GM19455 (cell line): ENCODE data around the gene CRB1.

Experiments used
- ATAC-seq: cut with Tn5 transposase; IDR thresholded peaks from one replicate; pipeline ENCODE4 v1.9.1; 2021; ENCODE audit not compliant: unreplicated experiment

CRB1 gene

GRCh38 chr1:197342669-197343068, 74.6 kb downstream of the CRB1 start:
- ATAC-seq = no peak

GRCh38 chr1:197343663-197344273, 75.7 kb downstream of the CRB1 start:
- ATAC-seq = no peak

DNA sequence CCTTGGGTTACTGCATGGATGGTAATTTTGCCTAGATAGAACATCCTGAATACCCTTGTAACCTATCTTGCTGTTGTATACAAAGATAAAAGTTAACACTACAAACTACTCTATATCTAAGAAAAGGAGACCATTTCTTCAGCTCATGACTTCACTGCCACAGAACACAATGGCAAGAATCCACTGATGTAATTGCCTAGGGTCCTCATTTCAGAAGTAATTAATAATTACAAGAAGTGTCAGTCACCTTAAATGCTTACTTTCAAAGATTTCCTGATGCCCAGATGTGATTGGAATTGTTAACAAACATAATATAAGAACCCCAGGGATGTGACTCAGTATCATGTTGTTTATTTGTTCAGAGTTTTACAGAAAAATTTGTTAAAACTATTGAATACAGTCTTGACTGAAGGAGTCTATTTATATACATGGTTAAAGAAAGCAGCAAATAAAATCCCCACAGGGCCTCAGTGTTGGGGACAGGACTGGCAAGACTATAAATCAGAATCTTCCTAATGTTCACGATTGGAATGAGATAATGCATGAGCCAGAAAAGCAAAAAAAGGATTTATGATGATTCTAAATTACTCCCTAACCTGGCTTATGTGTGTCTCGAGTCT, 83.9 kb downstream of the CRB1 start:
- ATAC-seq = no peak

- no peak for ATAC-seq
Measured at GRCh38 chr1:197355248-197355995, 87.4 kb downstream of the CRB1 start.

DNA sequence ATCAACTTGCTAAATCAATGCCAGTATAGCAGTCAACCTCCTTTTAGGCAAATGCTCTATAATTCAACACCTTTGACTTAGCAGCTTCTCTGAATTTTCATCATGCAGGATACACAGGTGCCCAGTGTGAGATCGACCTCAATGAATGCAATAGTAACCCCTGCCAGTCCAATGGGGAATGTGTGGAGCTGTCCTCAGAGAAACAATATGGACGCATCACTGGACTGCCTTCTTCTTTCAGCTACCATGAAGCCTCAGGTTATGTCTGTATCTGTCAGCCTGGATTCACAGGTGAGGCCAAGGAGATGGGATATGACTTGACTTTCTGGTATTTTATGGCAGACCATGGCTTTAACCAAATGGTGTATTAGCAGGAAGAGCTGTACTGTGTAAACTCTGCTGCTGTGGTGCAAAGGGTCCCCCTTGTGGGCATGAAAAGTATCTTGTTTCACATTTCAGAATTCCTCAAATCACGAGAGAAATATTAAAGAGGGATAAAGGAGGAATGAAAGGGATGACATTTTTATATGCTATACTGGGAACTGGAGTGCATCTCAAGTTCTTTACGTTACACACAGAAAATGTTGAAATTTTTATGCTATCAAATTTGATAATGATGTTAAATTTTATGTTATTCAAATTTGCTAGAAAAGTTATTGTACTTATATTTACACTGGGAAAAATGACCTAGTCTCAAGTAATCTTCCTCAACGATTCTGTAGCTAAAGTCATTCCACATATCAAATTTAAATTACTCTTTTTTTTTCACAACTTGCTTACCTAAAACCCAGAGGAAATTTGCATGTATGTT, 88.9 kb downstream of the CRB1 start:
- peak; percentile 74 for ATAC-seq

DNA sequence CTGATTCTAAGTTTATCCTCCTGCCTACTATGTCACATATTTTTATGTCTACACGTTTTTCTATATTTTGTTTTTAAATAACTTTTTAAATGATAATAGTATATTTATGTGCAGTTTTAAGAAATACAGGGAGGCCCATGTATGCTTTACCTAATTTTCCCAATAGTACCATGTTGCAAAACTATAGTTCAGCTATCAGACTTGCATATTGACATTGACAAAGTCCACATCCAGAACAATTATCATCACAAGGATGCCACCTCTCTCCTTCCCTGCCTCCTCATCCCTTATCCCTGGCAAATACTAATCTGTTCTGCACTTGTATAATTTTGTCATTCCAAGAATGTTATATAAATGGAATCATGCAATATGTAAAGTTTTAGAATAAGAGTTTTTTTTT, 90.9 kb downstream of the CRB1 start:
- ATAC-seq = no peak

DNA sequence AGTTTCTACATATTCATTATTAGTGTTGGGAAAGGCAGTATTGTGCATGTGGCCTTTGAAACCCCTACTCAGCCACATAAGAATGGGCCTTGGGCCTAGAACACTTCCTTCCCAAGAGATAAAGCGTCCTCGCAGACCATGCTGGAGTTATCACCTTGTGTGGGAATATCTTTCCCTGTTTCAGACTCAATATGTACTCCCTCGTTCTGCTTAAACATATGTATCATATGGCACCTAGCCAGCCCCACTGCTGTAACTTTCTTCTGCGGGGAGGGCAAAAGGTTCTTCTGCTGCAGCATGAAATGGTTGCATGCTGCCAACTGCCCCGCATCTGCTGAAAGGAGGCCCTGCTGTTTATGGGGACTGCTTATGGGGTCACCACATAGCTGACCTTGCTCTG, 92.0 kb downstream of the CRB1 start:
- ATAC-seq = no peak

- no peak for ATAC-seq
Measured at GRCh38 chr1:197362871-197363270, 94.8 kb downstream of the CRB1 start.

DNA sequence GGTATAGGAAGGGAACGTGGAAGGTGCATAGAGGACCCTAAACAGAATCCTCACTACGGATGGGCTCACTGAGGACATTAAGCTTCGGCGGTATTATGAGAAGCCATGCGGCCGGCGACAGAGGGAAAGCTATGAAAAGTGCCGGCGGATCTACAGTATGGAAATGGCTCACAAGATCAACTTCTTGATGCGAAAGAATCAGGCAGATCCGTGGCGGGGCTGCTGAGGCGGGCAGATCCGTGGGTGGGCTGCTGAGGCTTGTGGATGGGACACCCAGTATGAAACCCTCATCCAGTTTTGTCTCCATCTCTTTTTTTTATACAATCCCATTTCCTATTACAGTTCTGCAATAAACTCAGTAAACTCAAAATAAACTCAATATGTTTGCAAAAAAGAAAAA, 95.8 kb downstream of the CRB1 start:
- ATAC-seq = no peak

DNA sequence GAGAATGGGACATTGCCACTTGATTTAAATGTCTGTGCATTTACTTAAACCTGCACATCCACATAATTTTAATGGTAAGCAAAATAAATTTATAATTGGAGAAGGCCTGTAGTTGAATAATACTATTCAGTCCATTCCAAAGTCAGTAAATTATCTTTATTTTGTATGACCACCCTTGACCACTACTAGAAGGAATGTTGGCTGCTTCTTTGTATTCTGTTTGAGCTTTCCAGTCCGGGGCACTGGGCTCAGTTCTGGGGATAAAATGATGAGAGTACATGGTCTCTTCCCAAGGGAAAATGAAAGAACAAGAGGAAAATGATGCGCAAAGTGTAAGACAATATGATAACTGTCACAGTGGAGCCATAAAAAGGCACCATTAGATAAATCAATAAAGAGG, 98.9 kb downstream of the CRB1 start:
- ATAC-seq = no peak

DNA sequence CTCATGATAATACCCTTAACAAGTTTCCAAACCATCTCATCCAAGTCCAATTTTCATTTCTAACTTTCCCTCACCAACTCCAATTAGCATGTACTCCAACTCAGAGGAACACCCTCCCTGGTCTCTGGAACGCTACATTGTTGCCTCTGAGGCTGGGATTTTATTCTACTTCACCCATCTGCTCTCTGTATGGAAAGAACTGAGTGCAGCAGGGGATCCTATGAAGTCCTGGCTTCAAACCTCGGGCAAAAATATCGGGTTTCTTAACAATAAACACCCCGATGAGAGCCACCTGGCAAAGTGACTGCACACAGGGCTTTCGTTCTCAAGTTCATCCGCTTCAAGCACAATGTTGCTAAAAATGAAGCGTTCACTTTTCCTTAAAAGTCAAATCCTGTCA, 99.6 kb downstream of the CRB1 start:
- ATAC-seq = no peak

DNA sequence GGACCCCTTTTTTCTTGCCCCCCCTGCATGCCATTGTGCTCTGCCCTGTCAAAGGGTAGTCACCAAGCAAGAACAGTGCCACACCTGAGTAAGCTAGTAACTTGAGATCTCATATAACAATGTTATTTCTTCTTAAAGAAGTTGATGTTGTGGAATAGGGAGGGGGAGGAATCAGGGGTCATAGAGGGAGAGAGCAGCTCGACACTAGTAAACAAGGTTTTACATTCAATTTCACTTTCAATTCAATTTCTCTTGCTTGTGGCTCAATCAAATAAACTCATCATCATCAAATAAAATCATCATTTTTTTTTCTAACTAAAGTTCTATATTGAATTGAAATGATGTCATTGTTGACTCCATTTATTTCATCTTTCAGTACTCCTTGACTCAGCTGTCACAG, 106.4 kb downstream of the CRB1 start:
- ATAC-seq = no peak

- ATAC-seq = no peak
Measured at GRCh38 chr1:197384471-197384870, 116.4 kb downstream of the CRB1 start.

DNA sequence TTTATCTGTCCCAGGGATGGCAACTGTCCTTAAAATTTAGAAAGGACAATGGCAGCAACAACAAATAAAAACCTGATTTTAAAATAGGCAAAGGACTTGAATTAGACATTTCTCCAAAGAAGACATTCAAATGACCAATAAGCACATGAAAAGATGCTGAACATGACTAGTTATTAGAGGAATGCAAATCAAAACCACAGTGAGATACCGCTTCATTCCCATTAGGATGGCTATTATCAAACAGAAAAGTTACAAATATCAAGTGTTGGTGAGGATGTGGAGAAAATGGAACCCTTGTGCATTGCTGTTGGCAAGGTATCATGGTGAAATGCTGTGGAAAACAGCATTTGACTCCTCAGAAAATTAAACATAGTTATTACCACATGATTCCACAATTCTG, 120.7 kb downstream of the CRB1 start:
- ATAC-seq = no peak

DNA sequence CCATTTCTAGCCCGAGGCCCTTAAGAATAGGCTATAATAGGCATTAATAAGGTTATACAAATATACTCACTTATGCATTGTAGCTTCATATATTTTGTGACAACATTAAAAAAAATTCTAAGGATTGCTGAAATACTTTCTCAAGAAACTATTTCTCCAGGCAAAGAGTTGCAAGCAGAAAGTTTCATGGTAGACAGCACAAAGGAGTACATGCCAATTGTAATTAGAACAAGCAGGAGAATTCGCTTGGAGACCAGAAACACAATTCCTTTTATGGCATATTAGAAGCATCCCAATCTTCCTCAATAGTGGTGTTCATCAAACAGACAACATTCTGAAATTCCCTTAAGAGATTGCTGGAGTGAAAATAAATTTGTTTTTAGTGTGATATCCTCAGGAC, 122.8 kb downstream of the CRB1 start:
- no peak for ATAC-seq

- ATAC-seq = no peak
Measured at GRCh38 chr1:197391303-197392226, 123.5 kb downstream of the CRB1 start.

GRCh38 chr1:197392541-197392940, 124.5 kb downstream of the CRB1 start:
- no peak for ATAC-seq

GRCh38 chr1:197393105-197393504, 125.1 kb downstream of the CRB1 start:
- no peak for ATAC-seq

DNA sequence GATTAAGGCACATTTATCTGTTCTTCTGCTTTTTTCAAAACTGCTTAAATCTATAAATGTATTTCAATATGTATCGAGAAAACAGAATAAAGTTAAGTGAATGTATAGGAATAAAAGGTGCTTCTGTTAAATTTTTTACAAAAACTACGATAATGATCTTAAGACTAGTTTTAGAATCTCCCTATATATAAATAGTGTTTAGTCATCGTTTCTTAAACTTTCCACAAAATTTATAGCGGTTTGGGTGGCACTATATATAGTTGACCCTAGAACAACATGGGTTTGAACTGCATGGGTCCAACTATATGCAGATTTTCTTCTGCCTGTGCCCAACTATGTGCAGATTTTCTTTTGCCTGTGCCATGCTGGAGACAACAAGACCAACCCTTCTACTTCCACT, 125.7 kb downstream of the CRB1 start:
- no peak for ATAC-seq

DNA sequence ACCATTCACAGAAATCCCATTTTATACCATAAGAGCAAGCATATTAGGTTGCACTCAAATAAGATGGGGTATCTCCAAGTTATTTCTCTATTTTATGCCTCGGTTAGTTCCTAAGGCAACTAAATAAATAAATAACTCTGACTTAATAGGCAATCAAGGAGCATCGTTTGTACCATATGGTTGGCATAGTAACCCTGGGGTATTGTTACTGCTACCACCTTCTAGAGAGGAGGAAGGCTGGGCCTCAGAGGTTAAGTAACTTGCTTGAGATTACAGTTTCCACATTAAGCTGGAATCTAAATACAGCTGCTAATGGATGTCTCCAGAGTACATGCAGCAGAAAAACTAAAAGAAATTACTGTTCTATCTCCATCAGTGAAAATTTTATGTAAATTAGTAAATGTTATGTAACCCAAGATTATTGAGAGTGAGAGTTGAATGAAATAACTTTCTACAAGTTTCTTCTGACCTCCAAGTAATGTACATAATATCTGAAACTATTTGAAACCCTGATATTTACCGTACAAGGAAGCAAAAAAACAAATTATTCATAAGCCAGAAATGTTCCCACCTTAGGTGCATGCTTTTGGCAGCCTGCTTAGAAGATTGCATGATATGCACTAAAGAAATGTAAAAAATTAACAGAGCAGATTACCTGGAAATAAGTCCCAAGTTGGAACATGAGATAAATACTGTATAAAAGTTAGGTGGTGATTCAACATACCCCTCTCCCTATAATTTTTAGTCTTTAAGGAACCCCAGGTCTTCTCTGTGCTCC, 127.0 kb downstream of the CRB1 start:
- ATAC-seq = no peak
